HG03571 (cell line): ENCODE results near the gene HMX1.

Source experiments
- ATAC-seq: cut with Tn5 transposase; IDR thresholded peaks from one replicate; pipeline ENCODE4 v1.9.1; 2021; ENCODE audit not compliant: unreplicated experiment

Gene HMX1

GRCh38 chr4:8869002-8869897 is 2.4 kb downstream of the HMX1 start:
- ATAC-seq, result no peak

GRCh38 chr4:8868321-8869001 is 3.2 kb downstream of the HMX1 start:
- no peak for ATAC-seq

GRCh38 chr4:8867624-8868320 is 3.9 kb downstream of the HMX1 start:
- no peak for ATAC-seq

- ATAC-seq, result no peak
Measured at GRCh38 chr4:8866828-8867623, 4.6 kb downstream of the HMX1 start.

- no peak for ATAC-seq
Measured at GRCh38 chr4:8866421-8866820, 5.2 kb downstream of the HMX1 start.

- no peak for ATAC-seq
Measured at GRCh38 chr4:8865681-8866310, 5.8 kb downstream of the HMX1 start.

- ATAC-seq, result no peak
Measured at GRCh38 chr4:8864912-8865680, 6.5 kb downstream of the HMX1 start.

- ATAC-seq, result no peak
Measured at GRCh38 chr4:8863686-8864682, 7.7 kb downstream of the HMX1 start.

- ATAC-seq, result no peak
Measured at GRCh38 chr4:8862800-8863685, 8.6 kb downstream of the HMX1 start.

- ATAC-seq, result no peak
Measured at GRCh38 chr4:8862334-8862733, 9.3 kb downstream of the HMX1 start.

GRCh38 chr4:8861576-8862295 is 9.9 kb downstream of the HMX1 start:
- no peak for ATAC-seq

- no peak for ATAC-seq
Measured at GRCh38 chr4:8860892-8861575, 10.6 kb downstream of the HMX1 start.

- ATAC-seq, result no peak
Measured at GRCh38 chr4:8860096-8860891, 11.3 kb downstream of the HMX1 start.

- ATAC-seq, result no peak
Measured at GRCh38 chr4:8859550-8860095, 12.0 kb downstream of the HMX1 start.

- ATAC-seq, result no peak
Measured at GRCh38 chr4:8858701-8859210, 12.9 kb downstream of the HMX1 start.
